Brain microvascular endothelial cell (primary cell): ENCODE results near the gene ZNF726.

Experiments
- DNase-seq: peaks from one replicate; pipeline ENCODE4 v3.0.0-alpha.2; 2020
- H3K27ac ChIP-seq: fragments of 250-450 bp; sonication (Bioruptor Pico); 2 replicates; pipeline ENCODE4 v1.5.1; 2020; ENCODE audit warnings: mild to moderate bottlenecking, moderate library complexity
- H3K27me3 ChIP-seq: fragments of 250-450 bp; sonication (Bioruptor Pico); replicated peaks from 2 replicates; pipeline ENCODE4 v1.5.1; 2020; ENCODE audit warnings: mild to moderate bottlenecking
- H3K36me3 ChIP-seq: fragments of 250-450 bp; sonication (Bioruptor Pico); replicated peaks from 2 replicates; pipeline ENCODE4 v1.5.1; 2020; ENCODE audit warnings: mild to moderate bottlenecking
- H3K4me3 ChIP-seq: 2 replicates; pipeline ENCODE4 v1.5.1; 2011; ENCODE audit warnings: low read depth, mild to moderate bottlenecking, control low read depth, low read length, moderate library complexity
- CTCF ChIP-seq: IDR thresholded peaks from 2 replicates; pipeline ENCODE4 v1.5.1; 2011; ENCODE audit warnings: low read depth, mild to moderate bottlenecking, moderate library complexity, low read length, control low read depth, inconsistent platforms; ENCODE audit errors: missing control alignments
- in situ Hi-C: cut with HindIII; loops from 2 replicates; pipeline ENCODE4 v1.10.0; 2017; ENCODE audit warnings: low sequenced_read_pairs, low pct_ligation_motif_present

ZNF726 gene

DNA sequence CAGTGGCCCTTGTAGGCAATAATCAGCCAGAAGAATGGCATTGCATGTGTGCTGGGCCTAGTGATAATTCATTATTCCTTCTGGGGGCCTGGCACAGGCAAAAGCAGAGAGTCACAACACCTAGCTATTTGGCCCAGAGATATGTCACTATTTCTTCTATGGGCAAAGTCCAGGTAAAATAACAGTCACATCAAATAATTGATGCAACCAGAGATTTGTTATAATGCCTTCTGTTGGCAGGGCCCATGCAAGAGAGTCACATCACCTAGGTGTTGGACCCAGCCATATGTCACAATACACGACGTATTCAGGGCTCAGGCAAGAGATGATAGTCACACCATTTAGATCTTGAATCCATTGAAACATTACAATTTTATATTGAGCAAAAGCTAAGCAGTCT, 66.1 kb downstream of the ZNF726 start:
- Histone ChIP-seq H3K27ac (no peak overlapping the region), H3K27me3 (no peaks in the 10 kb centered on the region), H3K36me3 (no peaks in the 10 kb centered on the region), H3K4me3 (no peak overlapping the region)
- DNase-seq = no peak
- TF ChIP-seq CTCF = no peak
- in situ Hi-C loops = no loop called here

GRCh38 chr19:23981863-23982262, 67.2 kb downstream of the ZNF726 start:
- Histone ChIP-seq H3K36me3 (no peaks in the 10 kb centered on the region), H3K4me3 (no peak overlapping the region), H3K27ac (no peak overlapping the region), H3K27me3 (no peaks in the 10 kb centered on the region)
- no peak for TF ChIP-seq CTCF
- in situ Hi-C loops = no loop called here
- DNase-seq = no peak

DNA sequence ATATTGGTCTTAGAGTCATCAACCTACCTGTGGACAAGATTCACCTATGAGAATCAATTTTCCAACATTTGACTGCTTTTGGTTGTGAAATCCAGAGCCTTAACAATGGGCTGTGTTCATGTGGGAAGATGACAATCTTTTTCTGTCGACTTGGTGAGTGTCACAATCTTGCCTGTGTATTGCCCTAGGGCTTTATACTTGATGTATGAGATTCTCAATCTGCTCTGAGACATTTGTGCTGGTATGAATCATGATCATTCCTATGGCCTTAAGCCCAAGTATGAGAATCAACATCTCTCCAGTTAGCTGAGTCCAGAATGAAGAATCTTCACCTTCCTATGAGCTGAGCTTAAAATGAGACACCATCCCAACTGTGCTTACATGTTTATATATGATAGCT, 68.7 kb downstream of the ZNF726 start:
- H3K27ac ChIP-seq = no peak overlapping the region
- TF ChIP-seq CTCF = no peak
- H3K36me3 ChIP-seq = no peaks in the 10 kb centered on the region
- no peaks in the 10 kb centered on the region for H3K27me3 ChIP-seq
- in situ Hi-C loops = no loop called here
- no peak for DNase-seq
- no peak overlapping the region for H3K4me3 ChIP-seq
